Measurements from ENCODE around the gene PUS1.
A peak's percentile ranks its signal among the peaks of the same experiment; 100 is the strongest.
"Not testable (repeated sequence)": the region's sequence is repeated elsewhere in the genome, so short reads cannot be mapped to it uniquely, and the experiment has no call there.

The PUS1 gene

GRCh38 chr12:131942671-131943070 lies 13.6 kb downstream of the PUS1 start:
- TF ChIP-seq, protein P1, sequence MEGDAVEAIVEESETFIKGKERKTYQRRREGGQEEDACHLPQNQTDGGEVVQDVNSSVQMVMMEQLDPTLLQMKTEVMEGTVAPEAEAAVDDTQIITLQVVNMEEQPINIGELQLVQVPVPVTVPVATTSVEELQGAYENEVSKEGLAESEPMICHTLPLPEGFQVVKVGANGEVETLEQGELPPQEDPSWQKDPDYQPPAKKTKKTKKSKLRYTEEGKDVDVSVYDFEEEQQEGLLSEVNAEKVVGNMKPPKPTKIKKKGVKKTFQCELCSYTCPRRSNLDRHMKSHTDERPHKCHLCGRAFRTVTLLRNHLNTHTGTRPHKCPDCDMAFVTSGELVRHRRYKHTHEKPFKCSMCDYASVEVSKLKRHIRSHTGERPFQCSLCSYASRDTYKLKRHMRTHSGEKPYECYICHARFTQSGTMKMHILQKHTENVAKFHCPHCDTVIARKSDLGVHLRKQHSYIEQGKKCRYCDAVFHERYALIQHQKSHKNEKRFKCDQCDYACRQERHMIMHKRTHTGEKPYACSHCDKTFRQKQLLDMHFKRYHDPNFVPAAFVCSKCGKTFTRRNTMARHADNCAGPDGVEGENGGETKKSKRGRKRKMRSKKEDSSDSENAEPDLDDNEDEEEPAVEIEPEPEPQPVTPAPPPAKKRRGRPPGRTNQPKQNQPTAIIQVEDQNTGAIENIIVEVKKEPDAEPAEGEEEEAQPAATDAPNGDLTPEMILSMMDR (conservative IDR thresholded peaks at IDR 0.05; ENCODE audit: low read depth, low read length): no peak
- DNase-seq (ENCODE audit: low read depth): no peak
- no peak overlapping the region for H3K4me3 ChIP-seq (ENCODE audit: low read length)

DNA sequence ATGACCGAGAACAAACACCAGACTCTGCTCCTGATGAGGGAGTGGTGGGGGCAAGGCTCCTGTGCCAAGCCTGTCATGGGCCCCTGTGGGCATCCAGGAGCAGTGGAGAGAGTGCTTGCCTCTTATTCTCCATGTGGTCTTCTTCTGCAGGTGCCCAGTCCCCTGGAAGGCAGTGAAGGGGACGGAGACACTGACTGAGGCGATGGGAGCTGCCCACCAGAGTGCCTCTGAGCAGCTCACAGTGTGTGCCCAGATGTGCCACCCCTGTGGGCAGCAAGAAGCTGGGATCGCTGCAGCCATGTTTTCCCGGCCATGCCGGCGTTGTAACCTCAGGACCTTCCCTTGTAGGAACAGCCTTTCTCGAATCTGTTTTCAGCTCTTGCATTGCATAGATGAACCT lies 14.3 kb downstream of the PUS1 start:
- no peak overlapping the region for H3K4me3 ChIP-seq (ENCODE audit: low read length)
- TF ChIP-seq, protein P1 (conservative IDR thresholded peaks at IDR 0.05; ENCODE audit: low read depth, low read length): no peak
- DNase-seq (ENCODE audit: low read depth): no peak

GRCh38 chr12:131943876-131944275 lies 14.8 kb downstream of the PUS1 start:
- DNase-seq (ENCODE audit: low read depth): no peak
- no peak overlapping the region for H3K4me3 ChIP-seq (ENCODE audit: low read length)
- TF ChIP-seq, protein P1 (conservative IDR thresholded peaks at IDR 0.05; ENCODE audit: low read depth, low read length): no peak

DNA sequence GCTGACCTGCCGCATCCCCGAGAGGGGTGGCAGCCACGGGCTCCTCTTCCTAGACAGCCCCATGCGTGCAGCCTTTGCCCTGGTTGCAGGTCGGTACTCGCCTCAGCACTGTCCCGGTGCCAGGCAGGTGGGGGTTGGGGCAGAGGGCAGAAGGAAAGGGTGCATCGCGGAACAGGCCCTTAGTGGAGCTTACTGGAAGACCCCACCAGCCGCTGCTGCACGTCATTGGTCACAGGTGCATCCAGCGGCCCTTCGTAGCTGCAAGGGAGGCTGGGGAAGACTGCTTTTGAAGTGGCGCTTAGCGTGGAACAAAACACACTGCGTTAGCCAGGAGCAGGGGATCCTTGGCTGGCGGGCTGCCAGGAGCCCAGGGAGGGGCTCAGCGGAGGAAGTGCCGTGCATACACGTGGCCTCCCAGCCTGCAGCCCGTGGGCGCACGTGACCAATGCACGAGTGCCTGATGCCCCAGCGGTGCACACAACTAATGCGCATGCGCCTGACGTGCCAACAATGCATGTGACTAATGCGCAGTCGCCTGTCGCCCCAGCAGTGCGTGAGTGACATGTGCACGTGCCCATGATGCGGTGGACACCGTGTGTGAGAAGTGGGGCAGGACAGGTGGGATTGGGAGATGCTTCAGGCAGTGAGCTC lies 15.7 kb downstream of the PUS1 start:
- no peak overlapping the region for H3K4me3 ChIP-seq (ENCODE audit: low read length)
- TF ChIP-seq, protein P1 (conservative IDR thresholded peaks at IDR 0.05; ENCODE audit: low read depth, low read length): no peak
- no peak for DNase-seq (ENCODE audit: low read depth)

GRCh38 chr12:131946757-131947156 lies 17.7 kb downstream of the PUS1 start:
- H3K4me3 ChIP-seq (ENCODE audit: low read length): no peak overlapping the region
- DNase-seq (ENCODE audit: low read depth): no peak
- TF ChIP-seq, protein P1 (conservative IDR thresholded peaks at IDR 0.05; ENCODE audit: low read depth, low read length): no peak

- no peak overlapping the region for H3K4me3 ChIP-seq (ENCODE audit: low read length)
- TF ChIP-seq, protein P1 (conservative IDR thresholded peaks at IDR 0.05; ENCODE audit: low read depth, low read length): no peak
- no peak for DNase-seq (ENCODE audit: low read depth)
Observed at GRCh38 chr12:131947482-131948027, 18.5 kb downstream of the PUS1 start.

GRCh38 chr12:131948166-131948712 lies 19.2 kb downstream of the PUS1 start:
- no peak overlapping the region for H3K4me3 ChIP-seq (ENCODE audit: low read length)
- DNase-seq (ENCODE audit: low read depth): no peak
- TF ChIP-seq, protein P1 (conservative IDR thresholded peaks at IDR 0.05; ENCODE audit: low read depth, low read length): no peak

GRCh38 chr12:131948713-131949430 lies 19.8 kb downstream of the PUS1 start:
- peak overlapping the region; percentile 59 for H3K4me3 ChIP-seq (ENCODE audit: low read length)
- not testable (repeated sequence) for DNase-seq (ENCODE audit: low read depth)

Measured in retinal pigment epithelial cell (primary cell).